H9 (cell line): ENCODE results near the gene EIF3D. TPM values are rescaled to one million over a fixed set of nuclear protein-coding genes. Genes with fewer than 3 reads are reported as not detected.

Experiments
- DNase-seq: peaks from one replicate; pipeline ENCODE4 v3.0.0-alpha.2; 2017
- H2AFZ ChIP-seq: one replicate; pipeline ENCODE4 v1.6.1; 2013; ENCODE audit warnings: mild to moderate bottlenecking, low read length, control low read depth, moderate library complexity
- H2AK5ac ChIP-seq: 2 replicates; pipeline ENCODE4 v1.6.1; 2013; ENCODE audit warnings: low read length, control low read depth, mixed read lengths; ENCODE audit not compliant: insufficient read length
- H2BK120ac ChIP-seq: one replicate; pipeline ENCODE4 v1.6.1; 2013; ENCODE audit warnings: low read depth, mild to moderate bottlenecking, low read length, control low read depth, inconsistent platforms; ENCODE audit not compliant: poor library complexity, severe bottlenecking
- H2BK12ac ChIP-seq: 2 replicates; pipeline ENCODE4 v1.6.1; 2013; ENCODE audit warnings: low read length, control low read depth, mixed read lengths, low read depth; ENCODE audit not compliant: insufficient read length
- H2BK15ac ChIP-seq: 2 replicates; pipeline ENCODE4 v1.6.1; 2013; ENCODE audit warnings: low read depth, low read length, control low read depth
- H2BK20ac ChIP-seq: one replicate; pipeline ENCODE4 v1.6.1; 2013; ENCODE audit warnings: low read depth, mild to moderate bottlenecking, low read length, control low read depth, inconsistent platforms; ENCODE audit not compliant: poor library complexity, severe bottlenecking
- H2BK5ac ChIP-seq: 2 replicates; pipeline ENCODE4 v1.6.1; 2013; ENCODE audit warnings: low read length, control low read depth, mixed read lengths; ENCODE audit not compliant: insufficient read length
- H3K14ac ChIP-seq: 2 replicates; pipeline ENCODE4 v1.6.1; 2013; ENCODE audit warnings: low read length, control low read depth; ENCODE audit not compliant: insufficient read depth
- H3K18ac ChIP-seq: 2 replicates; pipeline ENCODE4 v1.6.1; 2013; ENCODE audit warnings: low read depth, mild to moderate bottlenecking, mixed read lengths, low read length, control low read depth; ENCODE audit not compliant: insufficient read length
- H3K23ac ChIP-seq: 2 replicates; pipeline ENCODE4 v1.6.1; 2013; ENCODE audit warnings: low read length, control low read depth, mixed read lengths, low read depth; ENCODE audit not compliant: insufficient read length
- H3K23me2 ChIP-seq: 2 replicates; pipeline ENCODE4 v1.6.1; 2013; ENCODE audit warnings: low read depth, mild to moderate bottlenecking, mixed read lengths, low read length, control low read depth; ENCODE audit not compliant: insufficient read length, poor library complexity, severe bottlenecking
- H3K27ac ChIP-seq: 2 replicates; pipeline ENCODE4 v1.5.1; 2013; ENCODE audit warnings: low read length, control low read depth, mixed read lengths, low read depth; ENCODE audit not compliant: insufficient read length
- H3K27me3 ChIP-seq: 2 replicates; pipeline ENCODE4 v1.6.1; 2013; ENCODE audit warnings: low read length, control low read depth, inconsistent platforms; ENCODE audit not compliant: insufficient read depth
- H3K4ac ChIP-seq: 2 replicates; pipeline ENCODE4 v1.6.1; 2013; ENCODE audit warnings: low read depth, mild to moderate bottlenecking, control low read depth, inconsistent platforms, low read length, moderate library complexity
- H3K4me1 ChIP-seq: 2 replicates; pipeline ENCODE4 v1.6.1; 2013; ENCODE audit warnings: low read length, control low read depth, inconsistent platforms; ENCODE audit not compliant: insufficient read depth
- H3K4me2 ChIP-seq: 2 replicates; pipeline ENCODE4 v1.6.1; 2013; ENCODE audit warnings: low read length, control low read depth, mixed read lengths; ENCODE audit not compliant: insufficient read length, insufficient read depth
- H3K56ac ChIP-seq: 2 replicates; pipeline ENCODE4 v1.6.1; 2013; ENCODE audit warnings: low read depth, mild to moderate bottlenecking, mixed read lengths, low read length, control low read depth; ENCODE audit not compliant: insufficient read length
- H3K79me1 ChIP-seq: 2 replicates; pipeline ENCODE4 v1.6.1; 2013; ENCODE audit warnings: low read depth, mild to moderate bottlenecking, moderate library complexity, low read length, control low read depth, inconsistent platforms; ENCODE audit not compliant: insufficient read depth, poor library complexity, severe bottlenecking
- H3K79me2 ChIP-seq: 2 replicates; pipeline ENCODE4 v1.6.1; 2013; ENCODE audit warnings: low read length, control low read depth, inconsistent platforms; ENCODE audit not compliant: insufficient read depth
- H3K9ac ChIP-seq: 2 replicates; pipeline ENCODE4 v1.6.1; 2013; ENCODE audit warnings: low read length, control low read depth, mixed read lengths; ENCODE audit not compliant: insufficient read length; ENCODE audit errors: extremely low read depth
- H3K9me3 ChIP-seq: one replicate; pipeline ENCODE4 v1.6.1; 2013; ENCODE audit warnings: low read depth, low read length, inconsistent platforms; ENCODE audit not compliant: control insufficient read depth
- H3T11ph ChIP-seq: one replicate; pipeline ENCODE4 v1.6.1; 2013; ENCODE audit warnings: mild to moderate bottlenecking, low read length, control low read depth, inconsistent platforms
- H4K20me1 ChIP-seq: one replicate; pipeline ENCODE4 v1.6.1; 2013; ENCODE audit not compliant: control insufficient read depth, insufficient read length, insufficient read depth
- H4K5ac ChIP-seq: 2 replicates; pipeline ENCODE4 v1.6.1; 2013; ENCODE audit warnings: low read depth, mild to moderate bottlenecking, mixed read lengths, low read length, control low read depth; ENCODE audit not compliant: insufficient read length
- H4K8ac ChIP-seq: replicated peaks from 2 replicates; pipeline ENCODE4 v1.6.1; 2013; ENCODE audit warnings: low read length, control low read depth, mixed read lengths, low read depth; ENCODE audit not compliant: insufficient read length
- H4K91ac ChIP-seq: 2 replicates; pipeline ENCODE4 v1.6.1; 2013; ENCODE audit warnings: low read depth, mild to moderate bottlenecking, moderate library complexity, mixed read lengths, low read length, control low read depth; ENCODE audit not compliant: insufficient read length
- H3K27ac Mint-ChIP-seq, 3 experiments: 2 replicates in 2 of 3; 3 replicates in 1 of 3; pipeline ENCODE4 v1.8.0; 2020 to 2021; ENCODE audit warnings: mixed read lengths in 3 of 3, mild to moderate bottlenecking in 1 of 3, moderate library complexity in 1 of 3
- H3K27me3 Mint-ChIP-seq: 2 replicates; pipeline ENCODE4 v1.8.0; 2021; ENCODE audit warnings: low read depth, mild to moderate bottlenecking, moderate library complexity, mixed read lengths
- H3K36me3 Mint-ChIP-seq, 3 experiments: 2 replicates in 2 of 3; 3 replicates in 1 of 3; pipeline ENCODE4 v1.8.0; 2020 to 2021; ENCODE audit warnings: low read depth in 3 of 3, mixed read lengths in 3 of 3; ENCODE audit not compliant: insufficient read depth in 1 of 3
- H3K4me1 Mint-ChIP-seq, 2 experiments: 2 replicates each; pipeline ENCODE4 v1.8.0; 2020; ENCODE audit warnings: mixed read lengths in 2 of 2
- H3K4me3 Mint-ChIP-seq, 2 experiments: 2 replicates in 1 of 2; 3 replicates in 1 of 2; pipeline ENCODE4 v1.8.0; 2020 to 2021; ENCODE audit warnings: mild to moderate bottlenecking in 2 of 2, mixed read lengths in 2 of 2, moderate library complexity in 1 of 2
- H3K9me3 Mint-ChIP-seq, 2 experiments: 2 replicates in 1 of 2; 3 replicates in 1 of 2; pipeline ENCODE4 v1.8.0; 2020; ENCODE audit warnings: mild to moderate bottlenecking in 2 of 2, mixed read lengths in 2 of 2, moderate library complexity in 1 of 2
- CTCF ChIP-seq: fragments of 200-600 bp; sonication (generic); conservative IDR thresholded peaks from 3 replicates; pipeline ENCODE4 v1.8.0; 2021; ENCODE audit warnings: antibody characterized with exemption, mild to moderate bottlenecking
- WGBS: extraction: QIAGEN DNeasy Blood & Tissue Kit; methylation state at CpG from one replicate; pipeline ENCODE4 v1.1.7; 2013; ENCODE audit warnings: missing lambda C conversion rate, low lambda C conversion rate, mixed read lengths; ENCODE audit not compliant: insufficient read length; ENCODE audit errors: extremely low coverage; 5-methylcytosine and 5-hydroxymethylcytosine counted together
- total RNA-seq: library from RNA; stranded (reverse); gene quantifications from 2 replicates; pipeline ENCODE4 v1.2.1, GENCODE V29; 2021

The EIF3D gene
- total RNA-seq, 1 experiment from 2014 or later, result 198 TPM

GRCh38 chr22:36506637-36507517, 22.1 kb downstream of the EIF3D start, which contains the start of gene FOXRED2:
Gene FOXRED2, minus strand, starts transcription at chr22:36507040. Its CDS starts 618 bp downstream, at chr22:36506422.
- no peaks in the 10 kb centered on the region for H3K4me1 ChIP-seq
- no peak within 1 kb of the TSS for H2BK15ac ChIP-seq
- Mint-ChIP-seq H3K36me3 (peaks cover 22 to 52% (median 47%) of the 10 kb centered on the region in 3 experiments), H3K27me3 (peaks cover 18% of the 10 kb centered on the region), H3K9me3 (peaks cover 0 to 5% of the 10 kb centered on the region in 2 experiments; a peak in 3 of 5 replicates), H3K4me1 (peaks cover 8 to 21% of the 10 kb centered on the region in 2 experiments), H3K4me3 (peak within 1 kb of the TSS; percentile 58 to 67), H3K27ac (no peak within 1 kb of the TSS)
- no peak within 1 kb of the TSS for H2AK5ac ChIP-seq
- no peaks in the 10 kb centered on the region for H3K79me2 ChIP-seq
- H3K4ac ChIP-seq, result no peak within 1 kb of the TSS
- no peak within 1 kb of the TSS for H4K91ac ChIP-seq
- peak within 1 kb of the TSS; percentile 67 for H3K18ac ChIP-seq
- H3K14ac ChIP-seq, result peak within 1 kb of the TSS; percentile 53
- H3T11ph ChIP-seq, result no peak within 1 kb of the TSS
- no CpG with 5 or more reads among the region's 75 CpGs for WGBS
- no peak within 1 kb of the TSS for H4K8ac ChIP-seq
- no peak within 1 kb of the TSS for H3K23ac ChIP-seq
- peak within 1 kb of the TSS; percentile 23 for H3K9ac ChIP-seq
- H3K56ac ChIP-seq, result no peak within 1 kb of the TSS
- peak; percentile 89 for DNase-seq
- H2BK12ac ChIP-seq, result no peak within 1 kb of the TSS
- no peak within 1 kb of the TSS for H2BK5ac ChIP-seq
- no peak within 1 kb of the TSS for H3K27ac ChIP-seq
- TF ChIP-seq CTCF, result no peak
- no peaks in the 10 kb centered on the region for H3K27me3 ChIP-seq
- peaks cover 4% of the 10 kb centered on the region for H3K23me2 ChIP-seq
- H3K4me2 ChIP-seq, result peak within 1 kb of the TSS; percentile 35
- no peaks in the 10 kb centered on the region for H4K20me1 ChIP-seq
- no peaks in the 10 kb centered on the region for H3K9me3 ChIP-seq
- no peaks in the 10 kb centered on the region for H3K79me1 ChIP-seq
- no peak within 1 kb of the TSS for H2BK120ac ChIP-seq
- no peak within 1 kb of the TSS for H2BK20ac ChIP-seq
- H2AFZ ChIP-seq, result no peak within 1 kb of the TSS
- no peak within 1 kb of the TSS for H4K5ac ChIP-seq
